ENCODE data around the gene WWOX. TPM values are rescaled to one million over a fixed set of nuclear protein-coding genes. Genes with fewer than 3 reads are reported as not detected.

The WWOX gene
- total RNA-seq, 5 donors from 2014 or later (not counting 1 experiment from before 2014, with no cell fraction given) = 21.2 to 26.0 (median 22.6) TPM

GRCh38 chr16:79192904-79193303, 1093.5 kb downstream of the WWOX start:
- no peak overlapping the region for H3K27ac ChIP-seq (ENCODE audit: low read length)
- no peaks in the 10 kb centered on the region for H3K4me1 ChIP-seq (ENCODE audit: control insufficient read depth in 1 of 2, extremely low read depth in 1 of 2, insufficient read depth in 2 of 2, low read length in 2 of 2)
- ChIA-PET CTCF (no interaction called here), POLR2A (no interaction called here)
- Mint-ChIP-seq H3K4me3 (no peak overlapping the region), H3K36me3 (no peaks in the 10 kb centered on the region), H3K9me3 (peaks cover 0 to 8% (median 4%) of the 10 kb centered on the region in 3 donors), H3K4me1 (peaks cover 0 to 9% (median 0%) of the 10 kb centered on the region in 3 donors), H3K27ac (no peak overlapping the region), H3K27me3 (peaks cover 0 to 3% of the 10 kb centered on the region in 2 donors)
- WGBS (ENCODE audit: insufficient coverage) = 83% methylated on average over 1 of the region's 2 CpGs
- DNase-seq (no peak), ATAC-seq (replicated peaks in 1 of 4) (no peak)
- H3K36me3 ChIP-seq (ENCODE audit: control insufficient read depth in 2 of 2, extremely low read depth in 1 of 2, insufficient read depth in 1 of 2, low read length in 1 of 2) = peaks cover 0 to 3% of the 10 kb centered on the region in 2 donors
- H3K4me3 ChIP-seq (ENCODE audit: control insufficient read depth in 1 of 2, extremely low read depth in 1 of 2, low read length in 1 of 2) = no peak overlapping the region
- H3K27me3 ChIP-seq (replicated peaks in 1 of 2; ENCODE audit: control insufficient read depth in 2 of 2, extremely low read depth in 1 of 2, insufficient read depth in 2 of 2, low read length in 1 of 2) = no peaks in the 10 kb centered on the region
- H3K9me3 ChIP-seq = no peaks in the 10 kb centered on the region

- H3K9me3 ChIP-seq = no peaks in the 10 kb centered on the region
- H3K4me1 ChIP-seq (ENCODE audit: control insufficient read depth in 1 of 2, extremely low read depth in 1 of 2, insufficient read depth in 2 of 2, low read length in 2 of 2) = no peaks in the 10 kb centered on the region
- Mint-ChIP-seq H3K4me3 (no peak overlapping the region), H3K27me3 (no peaks in the 10 kb centered on the region), H3K27ac (no peak overlapping the region), H3K9me3 (no peaks in the 10 kb centered on the region), H3K4me1 (peaks cover 0 to 9% (median 0%) of the 10 kb centered on the region in 3 donors), H3K36me3 (peaks cover 3% of the 10 kb centered on the region)
- peaks cover 0 to 3% of the 10 kb centered on the region in 2 donors for H3K36me3 ChIP-seq (ENCODE audit: control insufficient read depth in 2 of 2, extremely low read depth in 1 of 2, insufficient read depth in 1 of 2, low read length in 1 of 2)
- no peak overlapping the region for H3K4me3 ChIP-seq (ENCODE audit: control insufficient read depth in 1 of 2, extremely low read depth in 1 of 2, low read length in 1 of 2)
- ChIA-PET POLR2A (no interaction called here), CTCF (no interaction called here)
- H3K27me3 ChIP-seq (replicated peaks in 1 of 2; ENCODE audit: control insufficient read depth in 2 of 2, extremely low read depth in 1 of 2, insufficient read depth in 2 of 2, low read length in 1 of 2) = no peaks in the 10 kb centered on the region
- no peak for ATAC-seq (replicated peaks in 1 of 4)
- no peak for DNase-seq
- WGBS (ENCODE audit: insufficient coverage) = 75% methylated on average over 6 of the region's 8 CpGs
- no peak overlapping the region for H3K27ac ChIP-seq (ENCODE audit: low read length)
Observed at GRCh38 chr16:79194291-79194690, 1094.8 kb downstream of the WWOX start.

GRCh38 chr16:79195938-79196337, 1096.5 kb downstream of the WWOX start:
- no peaks in the 10 kb centered on the region for H3K27me3 Mint-ChIP-seq
- peaks cover 3% of the 10 kb centered on the region for H3K36me3 Mint-ChIP-seq
- no peak for DNase-seq
- no peaks in the 10 kb centered on the region for H3K9me3 ChIP-seq
- ATAC-seq (replicated peaks in 1 of 4) = no peak
- no peak overlapping the region for H3K27ac ChIP-seq (ENCODE audit: low read length)
- peaks cover 0 to 3% of the 10 kb centered on the region in 2 donors for H3K36me3 ChIP-seq (ENCODE audit: control insufficient read depth in 2 of 2, extremely low read depth in 1 of 2, insufficient read depth in 1 of 2, low read length in 1 of 2)
- H3K9me3 Mint-ChIP-seq = no peaks in the 10 kb centered on the region
- H3K4me3 ChIP-seq (ENCODE audit: control insufficient read depth in 1 of 2, extremely low read depth in 1 of 2, low read length in 1 of 2) = no peak overlapping the region
- no peaks in the 10 kb centered on the region for H3K4me1 ChIP-seq (ENCODE audit: control insufficient read depth in 1 of 2, extremely low read depth in 1 of 2, insufficient read depth in 2 of 2, low read length in 2 of 2)
- ChIA-PET POLR2A (no interaction called here), CTCF (no interaction called here)
- no peak overlapping the region for H3K4me3 Mint-ChIP-seq
- no CpG with 5 or more reads among the region's 4 CpGs for WGBS (ENCODE audit: insufficient coverage)
- no peaks in the 10 kb centered on the region for H3K27me3 ChIP-seq (replicated peaks in 1 of 2; ENCODE audit: control insufficient read depth in 2 of 2, extremely low read depth in 1 of 2, insufficient read depth in 2 of 2, low read length in 1 of 2)
- H3K27ac Mint-ChIP-seq = no peak overlapping the region
- H3K4me1 Mint-ChIP-seq = peaks cover 0 to 9% (median 0%) of the 10 kb centered on the region in 3 donors

GRCh38 chr16:79201436-79201835, 1102.0 kb downstream of the WWOX start:
- Mint-ChIP-seq H3K9me3 (no peaks in the 10 kb centered on the region), H3K4me3 (no peak overlapping the region), H3K36me3 (peaks cover 3% of the 10 kb centered on the region), H3K4me1 (no peaks in the 10 kb centered on the region), H3K27ac (no peak overlapping the region), H3K27me3 (no peaks in the 10 kb centered on the region)
- ChIA-PET POLR2A (no interaction called here), CTCF (no interaction called here)
- no peak overlapping the region for H3K4me3 ChIP-seq (ENCODE audit: control insufficient read depth in 1 of 2, extremely low read depth in 1 of 2, low read length in 1 of 2)
- no peaks in the 10 kb centered on the region for H3K9me3 ChIP-seq
- WGBS (ENCODE audit: insufficient coverage) = 96% methylated on average over 4 of the region's 5 CpGs
- ATAC-seq (replicated peaks in 1 of 4) = no peak
- H3K27me3 ChIP-seq (replicated peaks in 1 of 2; ENCODE audit: control insufficient read depth in 2 of 2, extremely low read depth in 1 of 2, insufficient read depth in 2 of 2, low read length in 1 of 2) = no peaks in the 10 kb centered on the region
- no peaks in the 10 kb centered on the region for H3K36me3 ChIP-seq (ENCODE audit: control insufficient read depth in 2 of 2, extremely low read depth in 1 of 2, insufficient read depth in 1 of 2, low read length in 1 of 2)
- H3K4me1 ChIP-seq (ENCODE audit: control insufficient read depth in 1 of 2, extremely low read depth in 1 of 2, insufficient read depth in 2 of 2, low read length in 2 of 2) = no peaks in the 10 kb centered on the region
- no peak for DNase-seq
- no peak overlapping the region for H3K27ac ChIP-seq (ENCODE audit: low read length)

GRCh38 chr16:79202977-79203376, 1103.5 kb downstream of the WWOX start:
- Histone ChIP-seq H3K27me3 (replicated peaks in 1 of 2; ENCODE audit: control insufficient read depth in 2 of 2, extremely low read depth in 1 of 2, insufficient read depth in 2 of 2, low read length in 1 of 2) (no peaks in the 10 kb centered on the region), H3K9me3 (no peaks in the 10 kb centered on the region), H3K36me3 (ENCODE audit: control insufficient read depth in 2 of 2, extremely low read depth in 1 of 2, insufficient read depth in 1 of 2, low read length in 1 of 2) (no peaks in the 10 kb centered on the region), H3K4me3 (ENCODE audit: control insufficient read depth in 1 of 2, extremely low read depth in 1 of 2, low read length in 1 of 2) (no peak overlapping the region), H3K27ac (ENCODE audit: low read length) (no peak overlapping the region), H3K4me1 (ENCODE audit: control insufficient read depth in 1 of 2, extremely low read depth in 1 of 2, insufficient read depth in 2 of 2, low read length in 2 of 2) (no peaks in the 10 kb centered on the region)
- no peaks in the 10 kb centered on the region for H3K4me1 Mint-ChIP-seq
- H3K9me3 Mint-ChIP-seq = no peaks in the 10 kb centered on the region
- POLR2A ChIA-PET = no interaction called here
- DNase-seq = no peak
- H3K27ac Mint-ChIP-seq = no peak overlapping the region
- WGBS (ENCODE audit: insufficient coverage) = no CpG with 5 or more reads among the region's 8 CpGs
- peaks cover 3% of the 10 kb centered on the region for H3K36me3 Mint-ChIP-seq
- H3K4me3 Mint-ChIP-seq = no peak overlapping the region
- CTCF ChIA-PET = interaction anchor here in 1 of 2 donors (0.7 kb wide), 1 partner anchor 426 kb away, joined by 4 read pairs; no protein-coding TSS in a partner anchor
- H3K27me3 Mint-ChIP-seq = no peaks in the 10 kb centered on the region
- ATAC-seq (replicated peaks in 1 of 4) = no peak

GRCh38 chr16:79204486-79204885, 1105.0 kb downstream of the WWOX start:
- ATAC-seq (replicated peaks in 1 of 4) (no peak), DNase-seq (no peak)
- no peak overlapping the region for H3K4me3 Mint-ChIP-seq
- WGBS (ENCODE audit: insufficient coverage) = 48% methylated on average over 4 of the region's 8 CpGs
- Histone ChIP-seq H3K36me3 (ENCODE audit: control insufficient read depth in 2 of 2, extremely low read depth in 1 of 2, insufficient read depth in 1 of 2, low read length in 1 of 2) (no peaks in the 10 kb centered on the region), H3K27ac (ENCODE audit: low read length) (no peak overlapping the region), H3K27me3 (replicated peaks in 1 of 2; ENCODE audit: control insufficient read depth in 2 of 2, extremely low read depth in 1 of 2, insufficient read depth in 2 of 2, low read length in 1 of 2) (no peaks in the 10 kb centered on the region), H3K4me1 (ENCODE audit: control insufficient read depth in 1 of 2, extremely low read depth in 1 of 2, insufficient read depth in 2 of 2, low read length in 2 of 2) (no peaks in the 10 kb centered on the region), H3K9me3 (no peaks in the 10 kb centered on the region), H3K4me3 (ENCODE audit: control insufficient read depth in 1 of 2, extremely low read depth in 1 of 2, low read length in 1 of 2) (no peak overlapping the region)
- H3K4me1 Mint-ChIP-seq = no peaks in the 10 kb centered on the region
- POLR2A ChIA-PET = no interaction called here
- no peaks in the 10 kb centered on the region for H3K27me3 Mint-ChIP-seq
- CTCF ChIA-PET = no interaction called here
- H3K27ac Mint-ChIP-seq = no peak overlapping the region
- no peaks in the 10 kb centered on the region for H3K9me3 Mint-ChIP-seq
- H3K36me3 Mint-ChIP-seq = no peaks in the 10 kb centered on the region

GRCh38 chr16:79206889-79207288, 1107.4 kb downstream of the WWOX start:
- H3K4me3 Mint-ChIP-seq = no peak overlapping the region
- H3K36me3 ChIP-seq (ENCODE audit: control insufficient read depth in 2 of 2, extremely low read depth in 1 of 2, insufficient read depth in 1 of 2, low read length in 1 of 2) = no peaks in the 10 kb centered on the region
- no peaks in the 10 kb centered on the region for H3K9me3 ChIP-seq
- CTCF ChIA-PET = no interaction called here
- H3K27me3 ChIP-seq (replicated peaks in 1 of 2; ENCODE audit: control insufficient read depth in 2 of 2, extremely low read depth in 1 of 2, insufficient read depth in 2 of 2, low read length in 1 of 2) = no peaks in the 10 kb centered on the region
- no peak overlapping the region for H3K27ac ChIP-seq (ENCODE audit: low read length)
- no peaks in the 10 kb centered on the region for H3K9me3 Mint-ChIP-seq
- H3K36me3 Mint-ChIP-seq = no peaks in the 10 kb centered on the region
- ATAC-seq (replicated peaks in 1 of 4) (no peak), DNase-seq (no peak)
- H3K4me1 Mint-ChIP-seq = no peaks in the 10 kb centered on the region
- no peak overlapping the region for H3K4me3 ChIP-seq (ENCODE audit: control insufficient read depth in 1 of 2, extremely low read depth in 1 of 2, low read length in 1 of 2)
- POLR2A ChIA-PET = no interaction called here
- no peaks in the 10 kb centered on the region for H3K4me1 ChIP-seq (ENCODE audit: control insufficient read depth in 1 of 2, extremely low read depth in 1 of 2, insufficient read depth in 2 of 2, low read length in 2 of 2)
- WGBS (ENCODE audit: insufficient coverage) = 88% methylated on average over 1 of the region's 4 CpGs
- H3K27me3 Mint-ChIP-seq = no peaks in the 10 kb centered on the region
- no peak overlapping the region for H3K27ac Mint-ChIP-seq
